K562 (cell line): ENCODE data around the gene DDAH1. TPM values are rescaled to one million over a fixed set of nuclear protein-coding genes. Genes with fewer than 3 reads are reported as not detected.

ENCODE experiments used
- ATAC-seq: fragments of 200-7000 bp; cut with Tn5 transposase; 3 replicates; pipeline ENCODE4 v1.9.1; 2020; ENCODE audit warnings: moderate library complexity
- BruUV-seq: library from RNA; stranded (reverse); fragments of 400-500 nt; replicated peaks from 2 replicates; lab custom pipeline; 2021; lab: Mats Ljungman, UMichigan
- CTCF ChIA-PET: fragments of 300-600 bp; formaldehyde crosslinking; extraction: SDS; loops from one replicate; lab custom pipeline; 2021; ENCODE audit warnings: low intra/inter-chr PET ratio; lab: Yijun Ruan, JAX
- POLR2A ChIA-PET: fragments of 300-600, 350-650 bp; sonication (Branson Sonifier 250); formaldehyde crosslinking; extraction: SDS; loops from one replicate; lab custom pipeline; 2021; ENCODE audit warnings: antibody characterized with exemption, inconsistent platforms; lab: Yijun Ruan, JAX
- DNase-seq, 4 experiments: peaks; one replicate each; pipeline versions ENCODE4 v3.0.0 to v3.0.0-alpha.2; 2011 to 2018; ENCODE audit warnings: low spot score in 3 of 4, mixed read lengths in 3 of 4; ENCODE audit errors: extremely low read depth in 1 of 4
- FAIRE-seq: peaks from 2 replicates; lab custom pipeline; 2011; peaks lifted over from hg19 to GRCh38; lab: Jason Lieb, UNC
- H2AFZ ChIP-seq: 2 replicates; pipeline ENCODE4 v1.6.0; 2011; ENCODE audit warnings: low read depth, low read length, control low read depth, inconsistent platforms
- H3K27ac ChIP-seq: fragments of 200-600 bp; 3 replicates; pipeline ENCODE4 v1.8.0; 2011; ENCODE audit warnings: low read depth, mild to moderate bottlenecking, control low read depth, inconsistent platforms, low read length, moderate library complexity, mixed read lengths; ENCODE audit errors: extremely low read depth
- H3K27me3 ChIP-seq, 2 experiments: fragments of 300-600 bp in 1 of 2; 2 replicates in 1 of 2; 3 replicates in 1 of 2; pipeline versions ENCODE4 v1.6.0 to v1.8.0; 2011; ENCODE audit warnings: inconsistent platforms in 2 of 2, low read length in 2 of 2, mild to moderate bottlenecking in 1 of 2, mixed read lengths in 1 of 2, moderate library complexity in 1 of 2; ENCODE audit not compliant: control insufficient read depth in 2 of 2, insufficient read depth in 2 of 2
- H3K36me3 ChIP-seq: fragments of 300-600 bp; 3 replicates; pipeline ENCODE4 v1.8.0; 2011; ENCODE audit warnings: mild to moderate bottlenecking, low read length, inconsistent platforms; ENCODE audit not compliant: control insufficient read depth, insufficient read depth
- H3K4me1 ChIP-seq, 2 experiments: fragments of 200-600 bp in 1 of 2; replicated peaks in 1 of 2; 2 replicates in 1 of 2; 3 replicates in 1 of 2; pipeline versions ENCODE4 v1.5.1 to v1.8.0; 2011; ENCODE audit warnings: inconsistent platforms in 2 of 2, low read length in 2 of 2, mild to moderate bottlenecking in 1 of 2, mixed read lengths in 1 of 2, moderate library complexity in 1 of 2; ENCODE audit not compliant: control insufficient read depth in 2 of 2, insufficient read depth in 2 of 2
- H3K4me2 ChIP-seq: 2 replicates; pipeline ENCODE4 v1.6.1; 2011; ENCODE audit warnings: low read length, control low read depth, inconsistent platforms, mixed read lengths; ENCODE audit not compliant: insufficient read depth
- H3K4me3 ChIP-seq: fragments of 200-600 bp; sonication (generic), shearing (Covaris generic); 2 replicates; pipeline ENCODE4 v1.5.1; 2016; ENCODE audit warnings: control low read depth, inconsistent platforms
- H3K79me2 ChIP-seq: fragments of 200-600 bp; 3 replicates; pipeline ENCODE4 v1.8.0; 2011; ENCODE audit warnings: low read length, inconsistent platforms; ENCODE audit not compliant: control insufficient read depth, insufficient read depth
- H3K9ac ChIP-seq, 2 experiments: 2 replicates each; pipeline versions ENCODE4 v1.6.0 to v1.6.1; 2011; ENCODE audit warnings: low read depth in 2 of 2, low read length in 2 of 2, control low read depth in 1 of 2, inconsistent platforms in 1 of 2, mild to moderate bottlenecking in 1 of 2, mixed read lengths in 1 of 2; ENCODE audit not compliant: insufficient read depth in 1 of 2
- H3K9me1 ChIP-seq: one replicate; pipeline ENCODE4 v1.6.0; 2011; ENCODE audit warnings: inconsistent platforms, mild to moderate bottlenecking, low read length, moderate library complexity; ENCODE audit not compliant: control insufficient read depth, insufficient read depth
- H3K9me3 ChIP-seq: replicated peaks from 2 replicates; pipeline ENCODE4 v1.5.1; 2011; ENCODE audit warnings: low read depth, low read length, inconsistent platforms; ENCODE audit not compliant: control insufficient read depth, insufficient read depth
- H4K20me1 ChIP-seq: replicated peaks from 2 replicates; pipeline ENCODE4 v1.6.1; 2011; ENCODE audit warnings: low read length, inconsistent platforms, mixed read lengths; ENCODE audit not compliant: control insufficient read depth, insufficient read depth
- CAMTA2 ChIP-seq: fragments of 250-450 bp; sonication (Bioruptor Pico); conservative IDR thresholded peaks from 2 replicates; pipeline ENCODE4 v1.5.1; 2022
- CHD2 ChIP-seq: IDR thresholded peaks from 2 replicates; pipeline ENCODE4 v1.6.1; 2011; ENCODE audit warnings: low read depth, low read length
- CXXC5 ChIP-seq: fragments of 250-450 bp; sonication (Bioruptor Pico); IDR thresholded peaks from 2 replicates; pipeline ENCODE4 v1.8.0; 2022; ENCODE audit warnings: inconsistent platforms, mild to moderate bottlenecking, moderate library complexity
- DLX4 ChIP-seq: fragments of 250-450 bp; sonication (Bioruptor Pico); IDR thresholded peaks from 2 replicates; pipeline ENCODE4 v1.6.1; 2021; ENCODE audit warnings: mild to moderate bottlenecking
- EP300 ChIP-seq: IDR thresholded peaks from 2 replicates; pipeline ENCODE4 v1.6.1; 2012; ENCODE audit warnings: low read length, improper control_type of control experiment
- JUND ChIP-seq, 2 experiments: IDR thresholded peaks; 2 replicates in 1 of 2; 3 replicates in 1 of 2; pipeline ENCODE4 v1.6.1; 2011; ENCODE audit warnings: borderline replicate concordance in 2 of 2, low read depth in 2 of 2, low read length in 2 of 2, improper control_type of control experiment in 1 of 2, missing biosample characterization in 1 of 2, missing genetic modification characterization in 1 of 2, missing genetic modification reagents in 1 of 2
- PRPF4 ChIP-seq: fragments of 200-400 bp; formaldehyde crosslinking; IDR thresholded peaks from one replicate; pipeline ENCODE4 v1.6.1; 2017; ENCODE audit warnings: low read length, low read depth, mild to moderate bottlenecking; ENCODE audit not compliant: insufficient read depth, poor library complexity, severe bottlenecking
- PTTG1 ChIP-seq: fragments of 450-650 bp; IDR thresholded peaks from 2 replicates; pipeline ENCODE4 v1.6.1; 2016; ENCODE audit warnings: low read depth, mild to moderate bottlenecking, missing genetic modification characterization, missing compliant biosample characterization
- RB1 ChIP-seq: fragments of 450-650 bp; IDR thresholded peaks from 2 replicates; pipeline ENCODE4 v1.6.1; 2017; ENCODE audit warnings: low read depth, mild to moderate bottlenecking
- TEAD2 ChIP-seq: fragments of 450-650 bp; IDR thresholded peaks from 2 replicates; pipeline ENCODE4 v1.6.1; 2016; ENCODE audit warnings: missing genetic modification characterization, control low read depth, missing compliant biosample characterization
- U2AF2 ChIP-seq: fragments of 200-400 bp; formaldehyde crosslinking; optimal IDR thresholded peaks from 2 replicates; pipeline ENCODE3; 2017; ENCODE audit warnings: low read depth, mild to moderate bottlenecking, low read length
- ZFP1 ChIP-seq: fragments of 450-650 bp; formaldehyde crosslinking; IDR thresholded peaks from 2 replicates; pipeline ENCODE4 v1.4.0; 2020; ENCODE audit warnings: mild to moderate bottlenecking, mixed read lengths
- ZHX1 ChIP-seq: fragments of 150-350 bp; conservative IDR thresholded peaks from 2 replicates; pipeline ENCODE4 v1.6.1; 2014; ENCODE audit warnings: low read length
- ZNF449 ChIP-seq: fragments of 250-450 bp; sonication (Bioruptor Pico); IDR thresholded peaks from 2 replicates; pipeline ENCODE4 v1.8.0; 2022; ENCODE audit warnings: moderate library complexity, mild to moderate bottlenecking, inconsistent platforms
- ZNF586 ChIP-seq: fragments of 450-650 bp; formaldehyde crosslinking; conservative IDR thresholded peaks from 2 replicates; pipeline ENCODE4 v1.4.0; 2020; ENCODE audit warnings: mild to moderate bottlenecking, moderate library complexity
- WGBS: fragments of 100-300 bp; shearing (Covaris generic); methylation state at CpG from one replicate; pipeline ENCODE4 v1.1.6; 2016; ENCODE audit warnings: low coverage, mixed read lengths; ENCODE audit not compliant: insufficient coverage; ENCODE audit errors: missing lambda C conversion rate; 5-methylcytosine and 5-hydroxymethylcytosine counted together
- in situ Hi-C: fragments of 300-500 bp; cut with MboI; formaldehyde crosslinking; loops from 4 replicates; pipeline ENCODE4 v1.15.0; 2018; ENCODE audit warnings: inconsistent platforms, mixed read lengths
- intact Hi-C: fragments of 100-400 bp; cut with micrococcal nuclease; formaldehyde crosslinking; loops from 2 replicates; pipeline ENCODE4 v1.14.2; 2022
- polyA plus RNA-seq, 8 experiments: library from polyadenylated mRNA; depleted of rRNA in 4 of 8; stranded (reverse) in 5 of 8; unstranded in 3 of 8; fragments of >200 nt; fragmentation: Nextera tagmentation in 2 of 8; fragmentation: Illumina TruSeq in 1 of 8; extraction: Ambion mirVana in 2 of 8; extraction: Trizol in 1 of 8; gene quantifications; 2 replicates each; pipeline versions ENCODE4 v1.2.1 to v1.2.3, GENCODE V29; 2011 to 2014; ENCODE audit warnings: inconsistent platforms in 1 of 8, missing spikeins in 1 of 8
- total RNA-seq, 7 experiments: library from RNA; depleted of rRNA in 6 of 7; stranded (reverse); fragments of >200 nt in 6 of 7; fragmentation: Illumina TruSeq in 2 of 7; extraction: Trizol in 2 of 7; gene quantifications; 2 replicates each; pipeline versions ENCODE4 v1.2.1 to v1.2.3, GENCODE V29; 2011 to 2021; ENCODE audit warnings: low replicate concordance in 1 of 7

DDAH1 gene
- total and polyA plus RNA-seq, 9 of the 15 experiments (the other 6 are each of a cell fraction or from before 2014, with no cell fraction given), result 0.04 to 0.24 (median 0.10) TPM

GRCh38 chr1:85379203-85380136, 85.5 kb downstream of the DDAH1 start (continued):
- TF ChIP-seq DLX4 (CRISPR knock-in tag) (no peak), CHD2 (no peak), CAMTA2 (CRISPR knock-in tag) (no peak)
- TF ChIP-seq, all 486 proteins: peak for 0

GRCh38 chr1:85378534-85378933, 86.4 kb downstream of the DDAH1 start:
- no peak overlapping the region for H3K9ac ChIP-seq
- no peaks in the 10 kb centered on the region for H3K4me1 ChIP-seq
- no peak overlapping the region for H3K27ac ChIP-seq
- no peaks in the 10 kb centered on the region for H3K79me2 ChIP-seq
- ATAC-seq, result no peak
- in situ Hi-C loops (no loop called here), intact Hi-C loops (no loop called here)
- DNase-seq, result no peak
- ChIA-PET POLR2A (no interaction called here), CTCF (no interaction called here)
- no peaks in the 10 kb centered on the region for H3K36me3 ChIP-seq
- no peaks in the 10 kb centered on the region for H4K20me1 ChIP-seq
- no peak for TF ChIP-seq CXXC5 (CRISPR knock-in tag)
- no peak for TF ChIP-seq PTTG1 (tag)
- no peak for TF ChIP-seq ZHX1
- TF ChIP-seq JUND (IDR thresholded peaks at IDR 0.05; ENCODE audit: borderline replicate concordance, low read depth, low read length), result no peak
- TF ChIP-seq JUND (tag; IDR thresholded peaks at IDR 0.05; ENCODE audit: borderline replicate concordance, low read depth, low read length), result no peak
- TF ChIP-seq RB1, result no peak
- no peak for TF ChIP-seq EP300
- TF ChIP-seq TEAD2, result no peak
- no peak for TF ChIP-seq ZFP1
- no peak for TF ChIP-seq U2AF2
- TF ChIP-seq PRPF4, result no peak
- TF ChIP-seq ZNF449 (CRISPR knock-in tag), result no peak
- TF ChIP-seq ZNF586, result no peak
- H2AFZ ChIP-seq, result no peak overlapping the region
- no peaks in the 10 kb centered on the region for H3K9me1 ChIP-seq
- no peak overlapping the region for H3K4me3 ChIP-seq
- WGBS, result 0% methylated on average over 2 of the region's 2 CpGs
- H3K9me3 ChIP-seq, result no peaks in the 10 kb centered on the region
- no peaks in the 10 kb centered on the region for H3K27me3 ChIP-seq
- BruUV-seq, result no TSS peak
- no peak for FAIRE-seq
- H3K4me2 ChIP-seq, result no peak overlapping the region
